HG03354 (cell line): Measurements from ENCODE around the gene TPCN1.
"Not testable (repeated sequence)": the region's sequence is repeated elsewhere in the genome, so short reads cannot be mapped to it uniquely, and the experiment has no call there.

Experiments used
- ATAC-seq: cut with Tn5 transposase; IDR thresholded peaks from one replicate; pipeline ENCODE4 v1.9.1; 2021; ENCODE audit warnings: mild to moderate bottlenecking; ENCODE audit not compliant: unreplicated experiment, poor library complexity, severe bottlenecking

Gene TPCN1

GRCh38 chr12:113195598-113195997 is 25.7 kb upstream of the TPCN1 start:
- ATAC-seq: no peak

GRCh38 chr12:113196582-113196981 is 24.7 kb upstream of the TPCN1 start:
- no peak for ATAC-seq

GRCh38 chr12:113196990-113197389 is 24.3 kb upstream of the TPCN1 start:
- ATAC-seq: peak; percentile 88

GRCh38 chr12:113197518-113198077 is 23.7 kb upstream of the TPCN1 start:
- no peak for ATAC-seq

- ATAC-seq: no peak
These were observed 23.0 kb upstream of the TPCN1 start for GRCh38 chr12:113198296-113198695.

GRCh38 chr12:113200021-113200797 is 21.1 kb upstream of the TPCN1 start:
- no peak for ATAC-seq

GRCh38 chr12:113201187-113202177 is 19.8 kb upstream of the TPCN1 start:
- no peak for ATAC-seq

- no peak for ATAC-seq
These were observed 18.8 kb upstream of the TPCN1 start for GRCh38 chr12:113202300-113203075.

- no peak for ATAC-seq
These were observed 17.2 kb upstream of the TPCN1 start for GRCh38 chr12:113203852-113204760.

- no peak for ATAC-seq
These were observed 16.5 kb upstream of the TPCN1 start for GRCh38 chr12:113204804-113205203.

GRCh38 chr12:113206802-113207201 is 14.5 kb upstream of the TPCN1 start:
- not testable (repeated sequence) for ATAC-seq

- ATAC-seq: no peak
These were observed 13.6 kb upstream of the TPCN1 start for GRCh38 chr12:113207613-113208040.

- peak; percentile 81 for ATAC-seq
These were observed 13.0 kb upstream of the TPCN1 start for GRCh38 chr12:113208041-113208934.

- ATAC-seq: no peak
These were observed 10.1 kb upstream of the TPCN1 start for GRCh38 chr12:113211160-113211559.

- ATAC-seq: peak; percentile 59
These were observed 6.3 kb upstream of the TPCN1 start for GRCh38 chr12:113214895-113215400.

- ATAC-seq: no peak
These were observed 5.2 kb upstream of the TPCN1 start for GRCh38 chr12:113216027-113216426.

GRCh38 chr12:113220593-113221180 is 577 bp upstream of the TPCN1 start:
- ATAC-seq: peak; percentile 4
